Stimulated activated CD4-positive, alpha-beta T cell treated with anti-CD3 and anti-CD28 coated beads, Interleukin-15, amount 100 ng/mL, for 48 hours (primary cell): ENCODE data around the gene SLC26A11.

Experiments
- DNase-seq, 2 donors: peaks; one replicate each; pipeline ENCODE4 v3.0.0-alpha.2; 2020; ENCODE audit warnings: low read depth in 2 of 2

SLC26A11 gene

GRCh38 chr17:80217703-80218362 lies 2.4 kb upstream of the SLC26A11 start:
- DNase-seq: no peak

- DNase-seq: no peak
Measured at GRCh38 chr17:80218391-80218790, 1.8 kb upstream of the SLC26A11 start.

GRCh38 chr17:80219013-80219762 lies 1.0 kb upstream of the SLC26A11 start:
- DNase-seq: peak; percentile 89 to 91

GRCh38 chr17:80219763-80220053 lies 519 bp upstream of the SLC26A11 start:
- DNase-seq: no peak

GRCh38 chr17:80220736-80221215 lies 549 bp downstream of the SLC26A11 start:
- no peak for DNase-seq

GRCh38 chr17:80221351-80222105 lies 1.3 kb downstream of the SLC26A11 start:
- DNase-seq: no peak

- DNase-seq: no peak
Measured at GRCh38 chr17:80222376-80223141, 2.3 kb downstream of the SLC26A11 start.

- DNase-seq: no peak
Measured at GRCh38 chr17:80223142-80223815, 3.1 kb downstream of the SLC26A11 start.

- no peak for DNase-seq
Measured at GRCh38 chr17:80223838-80224497, 3.7 kb downstream of the SLC26A11 start.

GRCh38 chr17:80224683-80225082 lies 4.5 kb downstream of the SLC26A11 start:
- DNase-seq: no peak

GRCh38 chr17:80225230-80225629 lies 5.0 kb downstream of the SLC26A11 start:
- DNase-seq: no peak

- DNase-seq: no peak
Measured at GRCh38 chr17:80227156-80227555, 6.9 kb downstream of the SLC26A11 start.

- DNase-seq: no peak
Measured at GRCh38 chr17:80227666-80228065, 7.4 kb downstream of the SLC26A11 start.

GRCh38 chr17:80228477-80228876 lies 8.2 kb downstream of the SLC26A11 start:
- no peak for DNase-seq

- DNase-seq: no peak
Measured at GRCh38 chr17:80229011-80229410, 8.8 kb downstream of the SLC26A11 start.

GRCh38 chr17:80232438-80232837 lies 12.2 kb downstream of the SLC26A11 start:
- DNase-seq: no peak

GRCh38 chr17:80233202-80233601 lies 13.0 kb downstream of the SLC26A11 start:
- no peak for DNase-seq

GRCh38 chr17:80236911-80237310 lies 16.7 kb downstream of the SLC26A11 start:
- DNase-seq: no peak

GRCh38 chr17:80237386-80237785 lies 17.2 kb downstream of the SLC26A11 start:
- DNase-seq: no peak

GRCh38 chr17:80242505-80242904 lies 22.3 kb downstream of the SLC26A11 start:
- DNase-seq: no peak
